ENCODE measurements around the gene BAIAP3. TPM values are rescaled to one million over a fixed set of nuclear protein-coding genes. Genes with fewer than 3 reads are reported as not detected.

BAIAP3 gene
- total and polyA plus RNA-seq, 2 of the 8 experiments (the other 6 are each of a cell fraction or from before 2014, with no cell fraction given), result 2.9 to 6.8 TPM

- TF ChIP-seq RAD21 (IDR thresholded peaks at IDR 0.05 in 1 of 2, conservative IDR thresholded peaks at IDR 0.05 in 1 of 2; ENCODE audit: low read depth in 2 of 2, low read length in 2 of 2) (no peak), POLR2AphosphoS5 (IDR thresholded peaks at IDR 0.05; ENCODE audit: low read depth, low read length) (no peak)
Measured at GRCh38 chr16:1299868-1300203, 33.6 kb upstream of the BAIAP3 start (continued).
